BE2C (cell line): Measurements from ENCODE around the gene SMIM33.
"Not testable (repeated sequence)": the region's sequence is repeated elsewhere in the genome, so short reads cannot be mapped to it uniquely, and the experiment has no call there.

Source experiments
- DNase-seq: peaks from one replicate; pipeline ENCODE4 v3.0.0-alpha.2; 2020
- H3K27me3 ChIP-seq: fragments of 250-450 bp; sonication (Bioruptor Pico); 2 replicates; pipeline ENCODE4 v1.5.1; 2020; ENCODE audit warnings: mild to moderate bottlenecking
- H3K36me3 ChIP-seq: fragments of 250-450 bp; sonication (Bioruptor Pico); 2 replicates; pipeline ENCODE4 v1.5.1; 2020; ENCODE audit warnings: mild to moderate bottlenecking
- H3K4me1 ChIP-seq: fragments of 250-450 bp; sonication (Bioruptor Pico); 2 replicates; pipeline ENCODE4 v1.5.1; 2020
- H3K4me3 ChIP-seq: 2 replicates; pipeline ENCODE4 v1.5.1; 2011; ENCODE audit warnings: low read depth, low read length
- H3K9me3 ChIP-seq: fragments of 250-450 bp; sonication (Bioruptor Pico); 2 replicates; pipeline ENCODE4 v1.5.1; 2020
- TF ChIP-seq, protein P1 (sequence below): IDR thresholded peaks from 2 replicates; pipeline ENCODE4 v1.5.1; 2012; ENCODE audit warnings: mild to moderate bottlenecking, low read depth, low read length

The SMIM33 gene

GRCh38 chr5:139472386-139473030, 1.7 kb downstream of the SMIM33 start:
- Histone ChIP-seq H3K4me1 (no peaks in the 10 kb centered on the region), H3K36me3 (no peaks in the 10 kb centered on the region), H3K9me3 (no peaks in the 10 kb centered on the region), H3K4me3 (no peak overlapping the region), H3K27me3 (no peaks in the 10 kb centered on the region)
- no peak for DNase-seq
- TF ChIP-seq, protein P1, sequence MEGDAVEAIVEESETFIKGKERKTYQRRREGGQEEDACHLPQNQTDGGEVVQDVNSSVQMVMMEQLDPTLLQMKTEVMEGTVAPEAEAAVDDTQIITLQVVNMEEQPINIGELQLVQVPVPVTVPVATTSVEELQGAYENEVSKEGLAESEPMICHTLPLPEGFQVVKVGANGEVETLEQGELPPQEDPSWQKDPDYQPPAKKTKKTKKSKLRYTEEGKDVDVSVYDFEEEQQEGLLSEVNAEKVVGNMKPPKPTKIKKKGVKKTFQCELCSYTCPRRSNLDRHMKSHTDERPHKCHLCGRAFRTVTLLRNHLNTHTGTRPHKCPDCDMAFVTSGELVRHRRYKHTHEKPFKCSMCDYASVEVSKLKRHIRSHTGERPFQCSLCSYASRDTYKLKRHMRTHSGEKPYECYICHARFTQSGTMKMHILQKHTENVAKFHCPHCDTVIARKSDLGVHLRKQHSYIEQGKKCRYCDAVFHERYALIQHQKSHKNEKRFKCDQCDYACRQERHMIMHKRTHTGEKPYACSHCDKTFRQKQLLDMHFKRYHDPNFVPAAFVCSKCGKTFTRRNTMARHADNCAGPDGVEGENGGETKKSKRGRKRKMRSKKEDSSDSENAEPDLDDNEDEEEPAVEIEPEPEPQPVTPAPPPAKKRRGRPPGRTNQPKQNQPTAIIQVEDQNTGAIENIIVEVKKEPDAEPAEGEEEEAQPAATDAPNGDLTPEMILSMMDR, result no peak

DNA sequence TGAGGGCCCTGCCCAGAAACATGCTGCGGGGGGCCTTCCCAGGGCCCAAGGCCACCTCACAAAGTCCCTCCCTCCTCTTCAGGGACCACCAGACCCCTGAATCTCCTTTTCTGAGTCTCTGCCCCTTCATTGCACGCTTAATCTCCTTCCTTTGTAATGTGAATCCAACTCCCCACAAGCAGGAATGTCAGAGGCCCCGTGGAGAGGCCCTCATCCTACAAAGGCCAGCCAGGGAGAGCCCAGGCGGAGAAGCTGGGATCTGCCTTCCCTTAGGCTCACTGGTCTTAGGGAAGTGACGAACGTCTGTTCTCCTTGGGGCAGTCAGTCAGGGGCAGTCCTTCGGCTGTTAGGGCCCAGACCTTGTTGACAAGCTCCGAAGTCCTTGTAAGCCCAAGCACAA, 2.3 kb downstream of the SMIM33 start:
- Histone ChIP-seq H3K4me3 (no peak overlapping the region), H3K36me3 (no peaks in the 10 kb centered on the region), H3K27me3 (no peaks in the 10 kb centered on the region), H3K4me1 (no peaks in the 10 kb centered on the region), H3K9me3 (no peaks in the 10 kb centered on the region)
- TF ChIP-seq, protein P1, result no peak
- DNase-seq, result no peak

DNA sequence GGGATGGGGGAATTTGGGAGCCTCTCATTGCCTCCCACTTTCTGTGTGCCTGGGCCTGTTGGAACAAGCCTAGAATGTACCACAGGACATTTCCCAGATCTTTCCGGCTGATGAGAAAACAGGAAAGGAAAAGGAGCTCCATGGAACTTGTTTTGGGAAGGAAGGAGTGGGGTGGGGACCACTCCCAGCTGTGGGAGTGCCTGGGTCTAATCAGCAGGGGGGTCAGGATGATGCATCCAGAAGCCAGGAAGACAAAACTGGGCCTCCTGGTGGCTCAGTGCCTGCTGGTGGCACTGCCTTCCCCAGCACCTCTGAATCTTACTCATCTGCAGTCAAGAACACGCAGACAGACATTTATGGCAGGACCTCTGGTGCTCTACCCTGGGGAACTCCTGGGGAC, 2.8 kb downstream of the SMIM33 start:
- no peak overlapping the region for H3K4me3 ChIP-seq
- no peaks in the 10 kb centered on the region for H3K4me1 ChIP-seq
- no peak for DNase-seq
- H3K9me3 ChIP-seq, result no peaks in the 10 kb centered on the region
- TF ChIP-seq, protein P1, result no peak
- no peaks in the 10 kb centered on the region for H3K27me3 ChIP-seq
- no peaks in the 10 kb centered on the region for H3K36me3 ChIP-seq

GRCh38 chr5:139474890-139475791, 4.3 kb downstream of the SMIM33 start:
- Histone ChIP-seq H3K4me3 (no peak overlapping the region), H3K27me3 (no peaks in the 10 kb centered on the region), H3K9me3 (no peaks in the 10 kb centered on the region), H3K36me3 (no peaks in the 10 kb centered on the region), H3K4me1 (no peaks in the 10 kb centered on the region)
- TF ChIP-seq, protein P1, result no peak
- no peak for DNase-seq

DNA sequence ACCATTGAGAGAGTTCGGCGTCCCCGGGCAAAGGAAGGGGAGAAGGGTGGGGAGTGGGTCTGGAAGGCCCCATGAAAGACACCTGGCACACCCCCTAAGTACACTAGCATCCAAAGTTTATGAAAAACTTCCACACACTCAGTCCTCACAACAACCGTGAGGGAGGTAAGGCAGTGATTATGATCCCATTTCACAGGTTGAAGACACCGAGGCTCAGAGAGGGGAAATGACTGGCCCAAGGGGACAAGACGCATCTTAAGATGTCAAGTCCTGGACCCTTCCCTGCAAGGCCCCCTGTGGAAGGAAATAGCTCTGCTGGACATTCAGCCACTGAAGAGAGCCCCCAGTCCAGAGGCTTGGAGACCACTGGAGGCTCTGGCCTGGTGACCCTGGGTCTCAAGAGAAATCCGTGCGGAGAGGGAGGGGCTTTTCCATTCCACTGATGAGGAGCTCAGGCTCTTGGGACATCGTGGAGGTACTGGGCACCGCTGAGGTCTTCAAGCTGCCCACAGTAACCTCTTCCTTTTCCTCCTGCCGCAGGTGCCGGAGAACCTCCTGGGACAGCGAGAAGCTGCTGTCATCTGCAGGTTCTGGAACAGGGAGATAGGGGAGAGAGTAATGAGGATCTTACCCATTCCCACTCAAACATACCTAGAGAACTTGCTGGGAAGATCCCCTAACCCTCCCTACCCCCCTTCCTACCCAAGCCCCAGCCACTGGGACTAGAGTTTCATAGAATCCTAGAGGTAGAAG, 5.2 kb downstream of the SMIM33 start:
- TF ChIP-seq, protein P1, result no peak
- no peaks in the 10 kb centered on the region for H3K27me3 ChIP-seq
- no peaks in the 10 kb centered on the region for H3K36me3 ChIP-seq
- no peaks in the 10 kb centered on the region for H3K9me3 ChIP-seq
- DNase-seq, result no peak
- H3K4me3 ChIP-seq, result no peak overlapping the region
- H3K4me1 ChIP-seq, result no peaks in the 10 kb centered on the region

- not testable (repeated sequence) for H3K9me3 ChIP-seq, DNase-seq, H3K27me3 ChIP-seq, H3K4me3 ChIP-seq, H3K36me3 ChIP-seq, H3K4me1 ChIP-seq
Observed at GRCh38 chr5:139478657-139479423, 8.0 kb downstream of the SMIM33 start.

GRCh38 chr5:139479729-139480128, 8.9 kb downstream of the SMIM33 start:
- not testable (repeated sequence) for H3K4me1 ChIP-seq, H3K36me3 ChIP-seq, H3K9me3 ChIP-seq, H3K27me3 ChIP-seq, H3K4me3 ChIP-seq, DNase-seq
